ENCODE measurements around the gene KCND2. TPM values are rescaled to one million over a fixed set of nuclear protein-coding genes. Genes with fewer than 3 reads are reported as not detected.

KCND2 gene
- total and polyA plus RNA-seq, 2 of the 8 experiments (the other 6 are each of a cell fraction or from before 2014, with no cell fraction given) = 4.6 to 7.7 TPM

- Histone ChIP-seq H3K9me3 (ENCODE audit: insufficient read depth in 2 of 2, low read depth in 1 of 2, low read length in 1 of 2) (no peaks in the 10 kb centered on the region), H3K79me2 (ENCODE audit: control insufficient read depth in 1 of 2, insufficient read depth in 2 of 2, low read length in 2 of 2) (no peaks in the 10 kb centered on the region), H3K14ac (ENCODE audit: insufficient read length) (no peak overlapping the region), H3K56ac (replicated peaks; ENCODE audit: insufficient read length, low read depth, low read length) (no peak overlapping the region), H2AFZ (ENCODE audit: low read length) (no peak overlapping the region), H4K8ac (ENCODE audit: extremely low read depth, insufficient read depth, low read length) (no peak overlapping the region), H2BK15ac (ENCODE audit: low read length) (no peak overlapping the region), H2BK120ac (replicated peaks; ENCODE audit: low read depth, low read length) (no peak overlapping the region), H3K4me3 (ENCODE audit: extremely low read depth in 1 of 4, insufficient read depth in 2 of 4, low read depth in 3 of 4, low read length in 4 of 4) (no peak overlapping the region), H3K23ac (ENCODE audit: insufficient read length) (no peak overlapping the region), H3K4ac (replicated peaks; ENCODE audit: insufficient read length, low read depth, low read length) (no peak overlapping the region), H4K91ac (replicated peaks; ENCODE audit: insufficient read length, low read length) (no peak overlapping the region), H3K9ac (replicated peaks in 1 of 4; ENCODE audit: extremely low read depth in 1 of 4, low read depth in 3 of 4, low read length in 3 of 4) (no peak overlapping the region), H2BK20ac (ENCODE audit: low read length) (no peak overlapping the region), H3K23me2 (ENCODE audit: low read depth, low read length) (no peaks in the 10 kb centered on the region), H3K79me1 (ENCODE audit: low read depth, low read length) (no peaks in the 10 kb centered on the region), H3K27ac (ENCODE audit: low read depth, low read length) (no peak overlapping the region), H2BK12ac (ENCODE audit: low read depth, low read length) (no peak overlapping the region), H3K4me2 (ENCODE audit: insufficient read depth in 1 of 2, low read depth in 2 of 2, low read length in 2 of 2) (no peak overlapping the region), H3K18ac (ENCODE audit: extremely low read depth, low read length) (no peak overlapping the region), H2AK5ac (ENCODE audit: low read depth, low read length) (no peak overlapping the region), H2BK5ac (ENCODE audit: low read depth, low read length) (no peak overlapping the region), H3K36me3 (ENCODE audit: control insufficient read depth in 2 of 4, insufficient read depth in 4 of 4, low read length in 3 of 4) (no peaks in the 10 kb centered on the region), H3K4me1 (replicated peaks in 1 of 4; ENCODE audit: control insufficient read depth in 3 of 4, insufficient read depth in 4 of 4, low read length in 3 of 4) (no peaks in the 10 kb centered on the region), H3K27me3 (replicated peaks in 1 of 4; ENCODE audit: control insufficient read depth in 3 of 4, extremely low read depth in 1 of 4, insufficient read depth in 3 of 4, low read length in 3 of 4) (no peaks in the 10 kb centered on the region), H4K20me1 (replicated peaks in 1 of 2; ENCODE audit: control insufficient read depth in 1 of 2, insufficient read depth in 2 of 2, low read length in 2 of 2) (no peaks in the 10 kb centered on the region), H4K5ac (ENCODE audit: insufficient read length, low read depth, low read length) (no peak overlapping the region)
- ChIA-PET POLR2A (ENCODE audit: partially characterized antibody) (no interaction called here), CTCF (ENCODE audit: partially characterized antibody) (interaction anchor here (0.9 kb wide), 1 partner anchor 127 kb away, joined by 3 read pairs; no protein-coding TSS in a partner anchor)
- DNase-seq (ENCODE audit: low read depth in 1 of 2, low spot score in 2 of 2) (no peak), FAIRE-seq (no peak)
- 77% methylated on average over 1 of the region's 1 CpG; no CpG with 5 or more reads in 1 of the 2 experiments for WGBS, 2 experiments (ENCODE audit: extremely low coverage in 1 of 2, insufficient coverage in 1 of 2, insufficient read length in 1 of 2, insufficient replicate concordance in 2 of 2, low coverage in 1 of 2, low lambda C conversion rate in 2 of 2, missing lambda C conversion rate in 1 of 2)
- TF ChIP-seq RFX5 (IDR thresholded peaks at IDR 0.05; ENCODE audit: borderline replicate concordance, low read depth, low read length) (no peak), CTCF (IDR thresholded peaks at IDR 0.05; ENCODE audit: control extremely low read depth in 1 of 3, insufficient read depth in 1 of 3, low read depth in 1 of 3, low read length in 3 of 3) (no peak), CEBPB (IDR thresholded peaks at IDR 0.05; ENCODE audit: low read depth, low read length) (no peak), HDAC2 (IDR thresholded peaks at IDR 0.05; ENCODE audit: borderline replicate concordance in 1 of 2, low read depth in 2 of 2, low read length in 2 of 2) (no peak), GABPA (IDR thresholded peaks at IDR 0.05; ENCODE audit: borderline replicate concordance, insufficient read depth, low read length) (no peak), EZH2 (IDR thresholded peaks at IDR 0.05; ENCODE audit: low read depth, low read length, severe bottlenecking) (no peak), SAP30 (IDR thresholded peaks at IDR 0.05; ENCODE audit: insufficient read depth, insufficient replicate concordance, low read length) (no peak), BACH1 (IDR thresholded peaks at IDR 0.05; ENCODE audit: low read length) (no peak), BRCA1 (IDR thresholded peaks at IDR 0.05; ENCODE audit: low read depth, low read length) (no peak), JUND (IDR thresholded peaks at IDR 0.05; ENCODE audit: low read length) (no peak), KDM4A (IDR thresholded peaks at IDR 0.05; ENCODE audit: low read depth, low read length, severe bottlenecking) (no peak)
Measured at GRCh38 chr7:120665068-120665467, 392.1 kb downstream of the KCND2 start.
